NCI-H446 treated with DMSO at 0.1 percent for 48 hours (cell line): ENCODE measurements around the gene CALR.
"Not testable (repeated sequence)": the region's sequence is repeated elsewhere in the genome, so short reads cannot be mapped to it uniquely, and the experiment has no call there.

Experiments
- DNase-seq: peaks from one replicate; lab custom pipeline; 2025; lab: John Stamatoyannopoulos, UW

Gene CALR

GRCh38 chr19:12933287-12934072 lies 4.9 kb upstream of the CALR start, which contains the start of gene FARSA:
Gene FARSA (minus strand): TSS chr19:12933711. CDS start chr19:12933696, 15 bp downstream.
- peak; percentile 77 for DNase-seq

GRCh38 chr19:12935071-12935470 lies 3.3 kb upstream of the CALR start:
- DNase-seq: no peak

- no peak for DNase-seq
Observed at GRCh38 chr19:12936582-12936981, 1.8 kb upstream of the CALR start.

GRCh38 chr19:12937093-12937926 lies 1.1 kb upstream of the CALR start:
- no peak for DNase-seq

GRCh38 chr19:12938779-12939601 lies 581 bp downstream of the CALR start:
- no peak for DNase-seq

- no peak for DNase-seq
Observed at GRCh38 chr19:12939975-12940423, 1.6 kb downstream of the CALR start.

GRCh38 chr19:12940897-12941296 lies 2.5 kb downstream of the CALR start:
- DNase-seq: no peak

- no peak for DNase-seq
Observed at GRCh38 chr19:12943437-12944044, 5.1 kb downstream of the CALR start.

GRCh38 chr19:12944104-12944674 lies 5.8 kb downstream of the CALR start:
- no peak for DNase-seq

GRCh38 chr19:12945479-12946091 lies 7.2 kb downstream of the CALR start, which contains the start of gene RAD23A:
Gene RAD23A (plus strand): TSS chr19:12945862. CDS start chr19:12945949, 87 bp downstream.
- DNase-seq: peak; percentile 95

GRCh38 chr19:12946092-12946721 lies 7.8 kb downstream of the CALR start:
- DNase-seq: peak; percentile 49

- no peak for DNase-seq
Observed at GRCh38 chr19:12946731-12947496, 8.5 kb downstream of the CALR start.

GRCh38 chr19:12947702-12948611 lies 9.5 kb downstream of the CALR start:
- no peak for DNase-seq

- no peak for DNase-seq
Observed at GRCh38 chr19:12948612-12949362, 10.4 kb downstream of the CALR start.

GRCh38 chr19:12949363-12950283 lies 11.2 kb downstream of the CALR start:
- DNase-seq: no peak

GRCh38 chr19:12952050-12952449 lies 13.6 kb downstream of the CALR start:
- DNase-seq: not testable (repeated sequence)
